H9 (cell line): ENCODE results near the gene EFCC1. TPM values are rescaled to one million over a fixed set of nuclear protein-coding genes. Genes with fewer than 3 reads are reported as not detected.

Experiments
- DNase-seq: peaks from one replicate; pipeline ENCODE4 v3.0.0-alpha.2; 2017
- H2AFZ ChIP-seq: one replicate; pipeline ENCODE4 v1.6.1; 2013; ENCODE audit warnings: mild to moderate bottlenecking, low read length, control low read depth, moderate library complexity
- H2AK5ac ChIP-seq: 2 replicates; pipeline ENCODE4 v1.6.1; 2013; ENCODE audit warnings: low read length, control low read depth, mixed read lengths; ENCODE audit not compliant: insufficient read length
- H2BK120ac ChIP-seq: one replicate; pipeline ENCODE4 v1.6.1; 2013; ENCODE audit warnings: low read depth, mild to moderate bottlenecking, low read length, control low read depth, inconsistent platforms; ENCODE audit not compliant: poor library complexity, severe bottlenecking
- H2BK12ac ChIP-seq: 2 replicates; pipeline ENCODE4 v1.6.1; 2013; ENCODE audit warnings: low read length, control low read depth, mixed read lengths, low read depth; ENCODE audit not compliant: insufficient read length
- H2BK15ac ChIP-seq: 2 replicates; pipeline ENCODE4 v1.6.1; 2013; ENCODE audit warnings: low read depth, low read length, control low read depth
- H2BK20ac ChIP-seq: one replicate; pipeline ENCODE4 v1.6.1; 2013; ENCODE audit warnings: low read depth, mild to moderate bottlenecking, low read length, control low read depth, inconsistent platforms; ENCODE audit not compliant: poor library complexity, severe bottlenecking
- H2BK5ac ChIP-seq: 2 replicates; pipeline ENCODE4 v1.6.1; 2013; ENCODE audit warnings: low read length, control low read depth, mixed read lengths; ENCODE audit not compliant: insufficient read length
- H3K14ac ChIP-seq: 2 replicates; pipeline ENCODE4 v1.6.1; 2013; ENCODE audit warnings: low read length, control low read depth; ENCODE audit not compliant: insufficient read depth
- H3K18ac ChIP-seq: 2 replicates; pipeline ENCODE4 v1.6.1; 2013; ENCODE audit warnings: low read depth, mild to moderate bottlenecking, mixed read lengths, low read length, control low read depth; ENCODE audit not compliant: insufficient read length
- H3K23ac ChIP-seq: 2 replicates; pipeline ENCODE4 v1.6.1; 2013; ENCODE audit warnings: low read length, control low read depth, mixed read lengths, low read depth; ENCODE audit not compliant: insufficient read length
- H3K23me2 ChIP-seq: 2 replicates; pipeline ENCODE4 v1.6.1; 2013; ENCODE audit warnings: low read depth, mild to moderate bottlenecking, mixed read lengths, low read length, control low read depth; ENCODE audit not compliant: insufficient read length, poor library complexity, severe bottlenecking
- H3K27ac ChIP-seq: 2 replicates; pipeline ENCODE4 v1.5.1; 2013; ENCODE audit warnings: low read length, control low read depth, mixed read lengths, low read depth; ENCODE audit not compliant: insufficient read length
- H3K27me3 ChIP-seq: 2 replicates; pipeline ENCODE4 v1.6.1; 2013; ENCODE audit warnings: low read length, control low read depth, inconsistent platforms; ENCODE audit not compliant: insufficient read depth
- H3K4ac ChIP-seq: 2 replicates; pipeline ENCODE4 v1.6.1; 2013; ENCODE audit warnings: low read depth, mild to moderate bottlenecking, control low read depth, inconsistent platforms, low read length, moderate library complexity
- H3K4me1 ChIP-seq: 2 replicates; pipeline ENCODE4 v1.6.1; 2013; ENCODE audit warnings: low read length, control low read depth, inconsistent platforms; ENCODE audit not compliant: insufficient read depth
- H3K4me2 ChIP-seq: 2 replicates; pipeline ENCODE4 v1.6.1; 2013; ENCODE audit warnings: low read length, control low read depth, mixed read lengths; ENCODE audit not compliant: insufficient read length, insufficient read depth
- H3K56ac ChIP-seq: 2 replicates; pipeline ENCODE4 v1.6.1; 2013; ENCODE audit warnings: low read depth, mild to moderate bottlenecking, mixed read lengths, low read length, control low read depth; ENCODE audit not compliant: insufficient read length
- H3K79me1 ChIP-seq: 2 replicates; pipeline ENCODE4 v1.6.1; 2013; ENCODE audit warnings: low read depth, mild to moderate bottlenecking, moderate library complexity, low read length, control low read depth, inconsistent platforms; ENCODE audit not compliant: insufficient read depth, poor library complexity, severe bottlenecking
- H3K79me2 ChIP-seq: 2 replicates; pipeline ENCODE4 v1.6.1; 2013; ENCODE audit warnings: low read length, control low read depth, inconsistent platforms; ENCODE audit not compliant: insufficient read depth
- H3K9ac ChIP-seq: 2 replicates; pipeline ENCODE4 v1.6.1; 2013; ENCODE audit warnings: low read length, control low read depth, mixed read lengths; ENCODE audit not compliant: insufficient read length; ENCODE audit errors: extremely low read depth
- H3K9me3 ChIP-seq: one replicate; pipeline ENCODE4 v1.6.1; 2013; ENCODE audit warnings: low read depth, low read length, inconsistent platforms; ENCODE audit not compliant: control insufficient read depth
- H3T11ph ChIP-seq: one replicate; pipeline ENCODE4 v1.6.1; 2013; ENCODE audit warnings: mild to moderate bottlenecking, low read length, control low read depth, inconsistent platforms
- H4K20me1 ChIP-seq: one replicate; pipeline ENCODE4 v1.6.1; 2013; ENCODE audit not compliant: control insufficient read depth, insufficient read length, insufficient read depth
- H4K5ac ChIP-seq: 2 replicates; pipeline ENCODE4 v1.6.1; 2013; ENCODE audit warnings: low read depth, mild to moderate bottlenecking, mixed read lengths, low read length, control low read depth; ENCODE audit not compliant: insufficient read length
- H4K8ac ChIP-seq: replicated peaks from 2 replicates; pipeline ENCODE4 v1.6.1; 2013; ENCODE audit warnings: low read length, control low read depth, mixed read lengths, low read depth; ENCODE audit not compliant: insufficient read length
- H4K91ac ChIP-seq: 2 replicates; pipeline ENCODE4 v1.6.1; 2013; ENCODE audit warnings: low read depth, mild to moderate bottlenecking, moderate library complexity, mixed read lengths, low read length, control low read depth; ENCODE audit not compliant: insufficient read length
- H3K27ac Mint-ChIP-seq, 3 experiments: 2 replicates in 2 of 3; 3 replicates in 1 of 3; pipeline ENCODE4 v1.8.0; 2020 to 2021; ENCODE audit warnings: mixed read lengths in 3 of 3, mild to moderate bottlenecking in 1 of 3, moderate library complexity in 1 of 3
- H3K27me3 Mint-ChIP-seq: 2 replicates; pipeline ENCODE4 v1.8.0; 2021; ENCODE audit warnings: low read depth, mild to moderate bottlenecking, moderate library complexity, mixed read lengths
- H3K36me3 Mint-ChIP-seq, 3 experiments: 2 replicates in 2 of 3; 3 replicates in 1 of 3; pipeline ENCODE4 v1.8.0; 2020 to 2021; ENCODE audit warnings: low read depth in 3 of 3, mixed read lengths in 3 of 3; ENCODE audit not compliant: insufficient read depth in 1 of 3
- H3K4me1 Mint-ChIP-seq, 2 experiments: 2 replicates each; pipeline ENCODE4 v1.8.0; 2020; ENCODE audit warnings: mixed read lengths in 2 of 2
- H3K4me3 Mint-ChIP-seq, 2 experiments: 2 replicates in 1 of 2; 3 replicates in 1 of 2; pipeline ENCODE4 v1.8.0; 2020 to 2021; ENCODE audit warnings: mild to moderate bottlenecking in 2 of 2, mixed read lengths in 2 of 2, moderate library complexity in 1 of 2
- H3K9me3 Mint-ChIP-seq, 2 experiments: 2 replicates in 1 of 2; 3 replicates in 1 of 2; pipeline ENCODE4 v1.8.0; 2020; ENCODE audit warnings: mild to moderate bottlenecking in 2 of 2, mixed read lengths in 2 of 2, moderate library complexity in 1 of 2
- CTCF ChIP-seq: fragments of 200-600 bp; sonication (generic); conservative IDR thresholded peaks from 3 replicates; pipeline ENCODE4 v1.8.0; 2021; ENCODE audit warnings: antibody characterized with exemption, mild to moderate bottlenecking
- WGBS: extraction: QIAGEN DNeasy Blood & Tissue Kit; methylation state at CpG from one replicate; pipeline ENCODE4 v1.1.7; 2013; ENCODE audit warnings: missing lambda C conversion rate, low lambda C conversion rate, mixed read lengths; ENCODE audit not compliant: insufficient read length; ENCODE audit errors: extremely low coverage; 5-methylcytosine and 5-hydroxymethylcytosine counted together
- total RNA-seq: library from RNA; stranded (reverse); gene quantifications from 2 replicates; pipeline ENCODE4 v1.2.1, GENCODE V29; 2021

EFCC1 gene
- total RNA-seq, 1 experiment from 2014 or later: 0.09 TPM

GRCh38 chr3:128971421-128972100, 29.5 kb upstream of the EFCC1 start:
- Histone ChIP-seq H4K91ac (no peak overlapping the region), H3K14ac (no peak overlapping the region), H3K4ac (no peak overlapping the region), H3K23ac (no peak overlapping the region), H4K8ac (no peak overlapping the region), H2BK15ac (no peak overlapping the region), H3K79me2 (no peaks in the 10 kb centered on the region), H2AK5ac (no peak overlapping the region), H3T11ph (no peak overlapping the region), H3K18ac (no peak overlapping the region), H3K9ac (no peak overlapping the region), H3K56ac (no peak overlapping the region), H2BK5ac (no peak overlapping the region), H3K4me1 (no peaks in the 10 kb centered on the region), H3K27me3 (no peaks in the 10 kb centered on the region; the same call in 1 of the 2 replicates), H2AFZ (no peak overlapping the region), H3K23me2 (no peaks in the 10 kb centered on the region), H2BK12ac (no peak overlapping the region), H4K5ac (no peak overlapping the region), H3K27ac (no peak overlapping the region), H4K20me1 (no peaks in the 10 kb centered on the region), H3K9me3 (no peaks in the 10 kb centered on the region), H2BK20ac (no peak overlapping the region), H2BK120ac (no peak overlapping the region), H3K4me2 (no peak overlapping the region), H3K79me1 (no peaks in the 10 kb centered on the region)
- H3K36me3 Mint-ChIP-seq: no peaks in the 10 kb centered on the region
- WGBS: no CpG with 5 or more reads among the region's 6 CpGs
- no peak overlapping the region for H3K4me3 Mint-ChIP-seq
- no peak for TF ChIP-seq CTCF
- H3K4me1 Mint-ChIP-seq: no peaks in the 10 kb centered on the region
- DNase-seq: no peak
- H3K9me3 Mint-ChIP-seq: no peaks in the 10 kb centered on the region
- no peak overlapping the region for H3K27ac Mint-ChIP-seq
- H3K27me3 Mint-ChIP-seq: peaks cover 10% of the 10 kb centered on the region
